Inferior parietal cortex (tissue), 1 donor: ENCODE measurements around the gene CENPH.
A peak's percentile ranks its signal among the peaks of the same experiment; 100 is the strongest.
"Not testable (repeated sequence)": the region's sequence is repeated elsewhere in the genome, so short reads cannot be mapped to it uniquely, and the experiment has no call there.

Experiments
- DNase-seq: peaks from one replicate; pipeline ENCODE4 v3.0.0-alpha.2; 2016; ENCODE audit errors: extremely low spot score

CENPH gene, protein sequence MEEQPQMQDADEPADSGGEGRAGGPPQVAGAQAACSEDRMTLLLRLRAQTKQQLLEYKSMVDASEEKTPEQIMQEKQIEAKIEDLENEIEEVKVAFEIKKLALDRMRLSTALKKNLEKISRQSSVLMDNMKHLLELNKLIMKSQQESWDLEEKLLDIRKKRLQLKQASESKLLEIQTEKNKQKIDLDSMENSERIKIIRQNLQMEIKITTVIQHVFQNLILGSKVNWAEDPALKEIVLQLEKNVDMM

DNA sequence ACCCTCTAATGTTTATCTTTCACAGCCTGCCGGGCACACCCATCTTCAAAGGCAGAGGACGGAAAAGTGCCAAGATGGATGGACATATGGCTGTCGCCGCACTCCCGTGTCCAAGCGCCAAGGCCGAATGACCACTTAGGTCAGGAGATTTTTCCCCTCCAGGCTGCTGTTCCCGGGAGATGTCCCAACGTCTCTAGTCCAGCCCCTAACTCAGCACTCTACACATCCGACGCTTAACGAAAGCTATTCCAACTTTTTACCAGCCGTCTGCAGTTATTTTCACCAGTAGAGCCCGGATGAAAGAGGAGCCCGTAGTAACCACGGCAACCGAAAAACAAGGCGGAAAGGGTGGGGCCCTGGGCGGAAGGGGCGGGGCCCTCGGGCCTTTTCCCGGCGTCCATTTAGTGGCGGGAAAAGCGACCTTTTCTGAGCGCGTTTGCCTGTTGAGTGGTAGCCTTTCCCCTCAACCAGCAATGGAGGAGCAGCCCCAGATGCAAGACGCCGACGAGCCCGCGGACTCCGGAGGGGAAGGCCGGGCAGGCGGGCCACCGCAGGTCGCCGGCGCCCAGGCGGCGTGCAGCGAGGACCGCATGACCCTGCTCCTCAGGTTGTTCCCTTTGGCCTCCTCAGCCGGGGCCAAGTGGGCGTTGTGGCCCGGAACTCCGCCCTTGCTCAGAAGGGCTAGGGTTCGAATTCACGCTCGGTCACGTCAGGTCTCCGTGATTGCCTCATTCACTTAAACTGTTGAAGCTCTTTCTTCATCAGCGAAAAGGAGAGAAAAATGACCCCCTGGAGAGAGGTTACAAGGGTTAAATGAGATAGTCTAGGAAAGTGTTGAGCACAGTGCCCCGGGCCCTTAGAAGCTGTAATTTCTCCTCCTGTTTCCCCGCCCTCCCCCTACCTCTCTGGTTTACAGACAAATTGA is at the start of gene CENPH:
TSS of gene CENPH (plus strand) at position 422 of the 925 bp plus-strand sequence. CDS start at position 474, 52 bp downstream.
- peak; percentile 87 for DNase-seq

DNA sequence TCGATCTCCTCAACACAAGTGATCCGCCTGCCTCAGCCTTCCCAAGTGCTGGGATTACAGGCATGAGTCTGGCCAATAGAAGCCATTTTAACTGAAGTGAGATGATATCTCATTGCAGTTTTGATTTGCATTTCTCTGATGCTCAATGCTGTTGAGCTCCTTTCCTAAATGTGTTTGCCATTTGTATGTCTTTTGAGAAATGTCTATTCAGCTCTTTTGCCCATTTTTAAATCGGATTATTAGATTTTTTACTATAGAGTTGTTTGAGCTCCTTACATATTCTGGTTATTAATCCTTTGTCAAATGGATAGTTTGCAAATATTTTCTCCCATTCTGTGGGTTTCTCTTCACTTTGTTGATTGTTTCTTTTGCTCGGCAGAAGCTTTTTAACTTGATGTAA is 49.1 kb upstream of the CENPH start:
- DNase-seq, result not testable (repeated sequence)

DNA sequence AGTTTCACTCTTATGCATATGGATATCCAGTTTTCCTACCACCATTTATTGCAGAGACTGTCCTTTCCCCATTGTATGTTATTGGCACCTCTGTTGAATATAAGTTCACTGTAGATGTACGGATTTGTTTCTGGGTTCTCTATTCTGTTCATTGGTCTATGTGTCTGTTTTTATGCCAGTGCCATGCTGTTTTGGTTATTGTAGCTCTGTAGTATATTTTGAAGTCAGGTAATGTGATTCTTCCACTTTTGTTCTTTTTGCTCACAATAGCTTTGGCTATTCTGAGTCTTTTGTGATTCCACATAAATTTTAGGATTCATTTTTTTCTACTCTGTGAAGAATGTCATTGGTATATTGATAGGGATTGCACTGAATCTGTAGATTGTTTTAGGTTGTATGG is 48.6 kb upstream of the CENPH start:
- no peak for DNase-seq

DNA sequence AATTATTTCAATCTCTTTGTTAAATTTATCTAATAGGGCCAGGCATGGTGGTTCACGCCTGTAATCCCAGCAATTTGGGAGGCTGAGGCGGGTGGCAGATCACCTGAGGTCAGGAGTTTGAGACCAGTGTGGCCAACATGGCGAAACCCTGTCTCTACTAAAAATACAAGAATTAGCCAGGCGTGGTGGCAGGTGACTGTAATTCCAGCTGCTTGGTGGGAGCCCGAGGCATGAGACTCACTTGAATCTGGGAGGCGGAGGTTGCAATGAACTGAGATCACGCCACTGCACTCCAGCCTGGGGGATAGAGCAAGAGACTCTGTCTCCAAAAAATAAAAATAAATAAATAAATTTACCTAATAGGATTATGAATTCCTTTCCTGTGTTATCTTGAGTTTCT is 40.8 kb upstream of the CENPH start:
- not testable (repeated sequence) for DNase-seq

DNA sequence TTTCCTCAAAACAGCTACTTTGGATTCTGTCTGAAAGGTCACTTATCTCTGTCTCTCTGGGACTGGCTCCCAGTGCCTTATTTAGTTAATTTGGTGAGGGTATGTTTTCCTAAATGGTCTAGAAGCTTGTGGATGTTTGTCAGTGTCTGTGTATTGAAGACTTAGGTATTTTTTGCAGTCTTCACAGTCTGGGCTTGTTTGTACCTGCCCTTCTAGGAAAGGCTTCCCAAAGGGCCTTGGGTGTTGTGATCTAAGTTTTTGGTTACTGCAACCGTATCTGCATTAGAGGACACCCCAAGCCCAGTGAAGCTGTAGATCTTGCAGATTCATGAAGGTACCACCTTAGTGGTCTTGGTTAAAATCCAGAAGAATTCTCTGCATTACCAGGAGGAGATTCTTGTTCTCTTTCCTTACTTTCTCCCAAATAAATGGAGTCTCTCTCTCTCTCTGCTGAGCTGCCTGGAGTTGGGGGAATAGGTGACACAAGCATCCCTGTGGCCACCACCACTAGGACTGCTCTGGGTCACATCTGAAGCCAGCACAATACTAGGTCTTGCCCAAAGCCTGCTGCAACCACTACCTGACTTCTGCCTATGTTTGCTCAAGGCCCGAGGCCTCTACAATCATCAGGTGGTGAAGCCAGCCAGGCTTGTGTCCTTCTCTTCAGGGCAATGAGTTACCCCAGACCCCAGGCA is 40.3 kb upstream of the CENPH start:
- DNase-seq, result no peak

DNA sequence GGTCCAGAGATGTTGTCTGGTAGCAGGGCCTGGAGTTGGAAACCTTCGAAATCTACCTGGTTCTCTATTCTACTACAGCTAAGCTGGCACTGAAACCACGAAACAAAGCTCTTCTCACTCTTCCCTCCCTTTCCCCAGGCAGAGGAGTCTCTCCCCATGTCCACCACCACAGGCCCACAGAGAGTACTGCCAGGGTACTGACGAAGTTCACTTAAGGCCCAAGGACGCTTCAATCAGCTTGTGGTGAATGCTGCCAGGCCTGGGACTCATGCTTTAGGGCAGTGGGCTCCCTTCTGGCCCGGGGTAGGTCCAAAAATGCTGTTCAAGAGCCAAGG is 39.7 kb upstream of the CENPH start:
- no peak for DNase-seq

DNA sequence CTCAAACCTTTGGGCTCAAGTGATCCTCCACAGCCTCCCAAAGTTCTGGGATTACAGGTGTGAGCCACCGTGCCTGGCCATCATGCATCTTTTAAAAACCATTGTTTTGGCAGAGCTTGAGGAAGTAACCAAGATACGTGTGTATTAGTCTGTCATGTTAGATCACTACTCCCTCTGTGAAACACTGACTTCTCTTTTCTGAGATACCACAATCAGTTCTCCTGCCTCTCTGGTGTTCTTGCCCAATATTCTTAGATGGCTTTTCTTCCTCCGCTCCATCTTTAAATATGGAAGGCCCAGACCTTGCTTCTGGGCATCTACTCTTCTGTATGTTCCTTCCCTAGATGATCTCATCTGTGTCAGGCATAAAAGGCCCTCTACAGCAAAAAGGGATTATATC is 36.7 kb upstream of the CENPH start:
- DNase-seq, result no peak

DNA sequence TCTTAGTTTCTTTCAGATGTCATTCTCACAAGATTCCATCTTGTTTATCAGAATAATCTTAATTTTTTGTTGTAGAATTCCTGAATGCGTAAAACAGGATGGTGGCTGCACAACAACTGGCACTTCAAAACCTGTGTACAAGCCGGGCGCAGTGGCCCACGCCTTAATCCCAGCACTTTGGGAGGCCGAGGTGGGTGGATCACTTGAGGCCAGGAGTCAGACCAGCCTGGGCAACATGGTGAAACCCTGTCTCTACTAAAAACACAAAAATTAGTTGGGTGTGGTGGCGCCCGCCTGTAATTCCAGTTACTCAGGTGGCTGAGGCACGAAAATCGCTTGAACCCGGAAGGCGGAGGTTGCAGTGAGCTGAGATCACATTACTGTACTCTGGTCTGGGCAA is 32.9 kb upstream of the CENPH start:
- no peak for DNase-seq

DNA sequence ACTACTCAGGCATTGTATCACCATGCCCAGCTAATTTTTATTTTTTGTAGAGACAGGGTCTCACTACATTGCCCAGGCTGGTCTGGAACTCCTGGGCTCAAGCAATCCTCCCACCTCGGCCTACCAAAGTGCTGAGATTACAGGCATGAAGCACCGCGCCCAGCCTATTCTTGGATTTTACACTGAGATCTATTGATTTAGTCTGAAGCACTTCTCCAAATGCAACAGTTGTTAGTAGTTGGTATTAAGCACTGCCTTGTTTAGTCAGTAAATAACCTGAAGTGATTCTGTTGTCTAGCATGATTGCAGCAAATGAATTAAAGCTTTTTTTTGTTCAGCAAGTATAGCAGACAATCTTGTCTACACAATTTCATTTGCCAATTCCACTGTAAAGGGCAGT is 31.3 kb upstream of the CENPH start:
- no peak for DNase-seq

DNA sequence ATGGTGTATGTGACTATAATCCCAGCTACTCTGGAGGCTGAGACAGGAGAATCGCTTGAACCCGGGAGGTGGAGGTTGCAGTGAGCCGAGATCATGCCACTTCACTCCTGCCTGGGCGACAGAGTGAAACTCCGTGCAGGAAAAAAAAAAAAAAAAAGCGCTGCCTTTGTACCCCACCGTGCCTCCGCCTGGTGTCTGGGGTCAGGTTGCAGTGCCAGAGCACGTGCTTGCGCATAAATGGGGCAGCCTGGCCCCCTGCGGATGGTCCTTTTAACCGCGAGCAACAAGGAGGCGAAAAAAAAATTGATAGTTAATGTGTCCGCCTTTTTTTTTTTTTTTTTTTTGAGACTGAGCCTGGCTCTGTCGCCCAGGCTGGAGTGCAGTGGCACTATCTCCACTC is 28.7 kb upstream of the CENPH start:
- DNase-seq, result no peak

DNA sequence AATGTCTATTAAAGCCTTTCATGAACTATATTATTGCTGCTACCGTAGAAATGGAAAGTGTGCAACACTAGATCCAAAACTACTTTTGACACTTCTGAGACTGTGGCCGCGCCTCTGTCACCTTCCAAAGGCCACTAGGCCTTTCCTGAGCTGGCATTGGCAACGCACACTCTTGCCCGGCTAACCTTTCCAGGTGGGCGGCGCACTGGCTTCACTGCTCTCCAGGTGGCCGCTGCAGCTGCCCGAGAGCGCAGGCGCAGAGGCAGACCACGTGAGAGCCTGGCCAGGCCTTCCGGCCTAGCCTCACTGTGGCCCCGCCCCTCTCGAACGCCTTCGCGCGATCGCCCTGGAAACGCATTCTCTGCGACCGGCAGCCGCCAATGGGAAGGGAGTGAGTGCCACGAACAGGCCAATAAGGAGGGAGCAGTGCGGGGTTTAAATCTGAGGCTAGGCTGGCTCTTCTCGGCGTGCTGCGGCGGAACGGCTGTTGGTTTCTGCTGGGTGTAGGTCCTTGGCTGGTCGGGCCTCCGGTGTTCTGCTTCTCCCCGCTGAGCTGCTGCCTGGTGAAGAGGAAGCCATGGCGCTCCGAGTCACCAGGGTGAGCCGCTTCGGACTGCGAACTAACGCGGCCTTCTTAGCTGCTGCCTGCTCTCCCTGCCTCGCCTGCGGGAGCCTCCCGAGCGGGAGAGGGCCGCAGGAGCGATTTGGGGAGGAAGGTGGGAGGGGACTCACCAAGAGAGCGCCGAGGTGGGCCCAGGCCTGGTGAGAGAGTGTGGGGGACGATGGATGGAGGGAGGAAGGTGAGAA is 22.5 kb upstream of the CENPH start, which contains the start of gene CCNB1:
TSS of gene CCNB1 (plus strand) at position 465 of the 807 bp plus-strand sequence. CDS start at position 578, 113 bp downstream.
- peak; percentile 97 for DNase-seq

DNA sequence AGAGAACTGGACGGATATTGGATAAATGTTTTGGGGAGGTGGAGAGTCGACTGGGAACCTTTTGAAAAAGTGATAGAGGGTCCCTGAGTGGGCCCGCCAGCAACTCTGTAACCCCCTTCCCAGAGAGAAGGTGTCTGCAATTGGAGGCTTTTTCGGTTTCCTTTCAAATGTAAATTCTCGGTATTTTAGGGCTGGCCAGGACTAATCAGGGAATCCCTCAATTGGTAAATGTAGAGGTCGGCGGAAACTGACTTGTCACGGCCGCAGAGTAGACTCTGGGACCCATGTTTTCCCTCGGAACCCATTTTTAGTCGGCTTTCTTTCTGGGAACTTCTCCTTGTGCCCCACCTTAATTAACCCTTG is 21.9 kb upstream of the CENPH start:
- DNase-seq, result no peak

DNA sequence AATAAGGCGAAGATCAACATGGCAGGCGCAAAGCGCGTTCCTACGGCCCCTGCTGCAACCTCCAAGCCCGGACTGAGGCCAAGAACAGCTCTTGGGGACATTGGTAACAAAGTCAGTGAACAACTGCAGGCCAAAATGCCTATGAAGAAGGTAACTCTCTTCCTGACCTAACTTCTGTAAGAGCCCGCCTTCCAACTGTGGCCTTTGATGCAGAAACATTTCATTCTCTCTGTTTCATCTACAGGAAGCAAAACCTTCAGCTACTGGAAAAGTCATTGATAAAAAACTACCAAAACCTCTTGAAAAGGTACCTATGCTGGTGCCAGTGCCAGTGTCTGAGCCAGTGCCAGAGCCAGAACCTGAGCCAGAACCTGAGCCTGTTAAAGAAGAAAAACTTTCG is 21.5 kb upstream of the CENPH start:
- no peak for DNase-seq

DNA sequence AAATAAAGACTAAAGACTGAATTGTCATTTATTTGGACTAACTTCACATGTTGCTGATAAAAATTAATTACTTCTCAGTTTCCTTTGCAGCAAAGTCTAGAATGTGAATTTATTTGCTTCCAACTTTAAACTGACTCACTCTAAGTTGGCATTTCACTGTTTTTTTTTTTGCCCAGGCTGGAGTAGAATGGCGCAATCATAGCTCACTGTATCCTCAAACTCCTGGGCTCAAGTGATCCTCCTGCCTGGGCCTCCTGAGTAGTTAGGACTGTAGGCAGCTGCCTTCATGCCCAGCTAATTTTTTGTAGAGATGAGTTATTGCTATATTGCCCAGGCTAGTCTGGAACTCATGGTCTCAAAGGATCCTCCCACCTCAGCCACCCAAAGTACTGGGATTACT is 18.9 kb upstream of the CENPH start:
- DNase-seq, result no peak

DNA sequence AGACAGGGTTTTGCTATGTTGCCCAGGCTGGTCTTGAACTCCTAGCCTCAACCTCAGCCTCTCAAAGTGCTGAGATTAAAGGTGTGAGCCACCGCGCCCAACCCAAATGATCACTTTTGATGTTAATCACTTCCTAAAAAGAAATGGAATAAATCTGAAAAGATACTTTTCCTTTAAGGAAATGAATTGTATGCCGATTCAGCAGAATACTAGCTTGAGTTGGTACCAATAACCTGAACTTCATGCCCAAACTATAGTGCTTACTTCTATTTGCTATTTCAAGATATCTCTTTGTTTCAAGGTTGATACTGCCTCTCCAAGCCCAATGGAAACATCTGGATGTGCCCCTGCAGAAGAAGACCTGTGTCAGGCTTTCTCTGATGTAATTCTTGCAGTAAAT is 18.4 kb upstream of the CENPH start:
- DNase-seq, result no peak

DNA sequence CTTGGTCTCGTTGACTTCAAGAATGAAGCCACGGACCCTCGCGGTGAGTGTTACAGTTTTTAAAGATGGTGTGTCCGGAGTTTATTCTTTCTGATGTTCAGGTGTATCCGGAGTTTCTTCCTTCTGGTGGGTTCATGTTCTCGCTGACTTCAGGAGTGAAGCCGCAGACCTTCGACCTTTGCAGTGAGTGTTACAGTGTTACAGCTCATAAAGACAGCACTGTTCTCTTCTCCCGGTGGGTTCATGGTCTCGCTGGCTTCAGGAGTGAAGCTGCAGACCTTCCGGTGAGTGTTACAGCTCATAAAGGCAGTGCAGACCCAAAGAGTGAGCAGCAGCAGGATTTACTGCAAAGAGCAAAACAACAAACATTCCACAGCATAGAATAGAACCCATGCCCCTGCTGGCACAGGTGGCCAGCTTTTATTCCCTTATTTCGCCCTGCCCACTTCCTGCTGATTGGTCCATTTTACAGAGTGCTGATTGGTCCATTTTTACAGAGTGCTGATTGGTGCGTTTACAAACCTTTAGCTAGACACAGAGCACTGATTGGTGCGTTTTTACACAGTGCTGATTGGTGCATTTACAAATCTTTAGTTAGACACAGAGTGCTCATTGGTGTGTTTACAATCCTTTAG is 7.6 kb upstream of the CENPH start:
- not testable (repeated sequence) for DNase-seq

DNA sequence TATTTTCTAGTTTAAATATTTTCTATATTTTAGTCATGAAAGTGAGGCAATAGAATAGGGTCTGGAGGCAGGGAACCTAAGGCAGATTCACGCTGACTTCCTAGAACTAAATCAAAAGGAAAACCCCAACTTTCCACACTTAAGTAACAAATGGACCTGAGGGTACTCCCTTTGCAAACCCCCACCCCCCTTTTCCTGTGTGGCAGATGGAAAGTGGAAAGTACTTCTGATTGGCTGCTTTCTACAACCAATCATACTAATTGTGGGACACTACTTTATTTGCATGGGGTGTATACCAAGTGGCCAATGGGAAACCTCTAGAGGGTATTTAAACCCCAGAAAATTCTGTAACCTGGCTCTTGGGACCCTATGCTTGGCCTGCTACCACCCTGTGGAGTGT is 4.8 kb upstream of the CENPH start:
- DNase-seq, result no peak

DNA sequence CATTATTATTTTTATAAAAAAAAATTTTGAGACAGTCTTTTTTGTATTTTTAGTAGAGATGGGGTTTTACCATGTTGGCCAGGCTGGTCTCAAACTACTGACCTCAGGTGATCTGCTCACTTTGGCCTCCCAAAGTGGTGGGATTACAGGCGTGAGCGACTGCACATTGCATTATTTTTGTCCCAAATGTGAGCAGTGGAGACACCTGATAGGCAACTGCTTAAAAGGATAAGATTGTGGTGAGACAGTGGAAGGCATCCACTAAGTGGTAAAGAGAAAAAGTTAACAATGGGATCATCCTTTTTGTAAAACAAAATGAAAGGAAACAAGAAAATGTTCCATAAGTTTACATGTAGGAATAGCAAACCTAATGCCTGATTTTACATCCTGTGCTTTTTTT is 2.0 kb upstream of the CENPH start:
- no peak for DNase-seq

DNA sequence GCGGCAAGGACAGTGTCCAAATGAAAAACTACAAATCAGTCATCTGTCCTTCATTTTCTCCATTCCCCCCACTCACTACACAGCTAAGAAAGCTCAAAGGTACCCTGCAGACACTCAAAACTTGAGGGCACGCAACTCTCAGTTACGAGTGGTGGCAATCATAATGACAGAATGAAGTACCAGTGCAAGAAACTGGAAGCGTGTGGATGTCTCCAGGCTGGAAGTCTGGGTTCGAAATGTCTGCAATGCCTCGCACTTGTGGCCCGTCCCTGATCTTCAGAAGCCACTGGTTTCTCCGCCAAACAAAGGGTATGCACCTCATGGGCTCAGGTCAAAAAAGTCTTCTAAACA is 597 bp upstream of the CENPH start:
- peak; percentile 2 for DNase-seq

DNA sequence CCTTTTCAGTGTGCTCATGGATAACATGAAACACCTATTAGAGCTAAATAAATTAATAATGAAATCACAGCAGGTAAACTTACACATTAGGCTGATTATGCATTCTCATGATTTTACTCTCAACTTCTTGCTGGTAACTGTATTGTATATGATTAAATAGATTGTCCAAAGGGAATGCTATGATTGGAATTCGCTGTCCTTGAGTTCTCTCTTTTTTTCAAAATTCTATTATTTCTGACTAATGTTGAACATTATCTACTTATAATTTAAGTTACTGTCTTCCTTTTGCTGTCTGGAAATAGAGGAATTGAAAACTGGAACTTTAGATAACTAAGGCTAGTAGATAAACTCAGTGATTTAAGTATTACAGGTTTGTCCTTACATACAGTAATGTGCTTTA is 13.1 kb downstream of the CENPH start:
- DNase-seq, result no peak

DNA sequence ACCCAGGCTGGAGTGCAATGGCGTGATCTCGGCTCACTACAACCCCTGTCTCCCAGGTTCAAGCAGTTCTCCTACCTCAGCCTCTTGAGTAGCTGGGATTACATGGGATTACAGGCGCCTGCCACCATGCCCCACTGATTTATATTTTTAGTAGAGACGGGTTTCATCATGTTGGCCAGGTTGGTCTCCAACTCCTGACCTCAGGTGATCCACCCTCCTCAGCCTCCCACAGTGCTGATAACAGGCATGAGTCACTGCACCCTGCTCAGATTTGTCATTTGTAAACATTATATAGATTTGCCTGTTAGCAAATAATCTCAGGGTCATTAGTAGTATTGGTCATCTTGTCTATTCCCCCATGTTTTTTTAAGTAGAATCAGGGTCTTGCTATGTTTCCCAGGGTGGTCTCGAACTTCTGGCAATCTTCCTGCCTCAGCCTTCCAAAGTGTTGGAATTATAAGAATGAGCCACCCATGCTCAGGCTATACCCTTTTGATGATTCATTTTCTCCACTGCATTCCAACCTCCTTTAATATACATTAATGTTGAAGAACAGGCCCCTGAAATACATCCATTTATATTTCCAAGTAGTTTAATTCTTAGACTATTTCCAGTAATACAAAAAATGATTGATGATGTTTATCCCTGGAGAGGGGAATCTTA is 17.3 kb downstream of the CENPH start:
- no peak for DNase-seq
